K562 (cell line): ENCODE measurements around the gene SALL2. TPM values are rescaled to one million over a fixed set of nuclear protein-coding genes. Genes with fewer than 3 reads are reported as not detected.

ENCODE experiments used
- DNMT1 ChIP-seq: fragments of 450-650 bp; IDR thresholded peaks from 2 replicates; pipeline ENCODE4 v1.6.1; 2016; ENCODE audit warnings: antibody characterized with exemption, mild to moderate bottlenecking
- ELF2 ChIP-seq: fragments of 250-450 bp; sonication (Bioruptor Pico); IDR thresholded peaks from 2 replicates; pipeline ENCODE4 v1.5.0; 2021; ENCODE audit warnings: mild to moderate bottlenecking
- HMGN3 ChIP-seq: IDR thresholded peaks from 2 replicates; pipeline ENCODE4 v1.6.1; 2011; ENCODE audit warnings: borderline replicate concordance, low read depth, mild to moderate bottlenecking, mixed read lengths, low read length; ENCODE audit not compliant: insufficient read length; ENCODE audit errors: extremely low read depth
- KDM1A ChIP-seq, 2 experiments: fragments of 450-650 bp; IDR thresholded peaks; 2 replicates each; pipeline ENCODE4 v1.6.1; 2016; ENCODE audit warnings: mild to moderate bottlenecking in 2 of 2
- NELFE ChIP-seq: IDR thresholded peaks from 2 replicates; pipeline ENCODE4 v1.6.1; 2011; ENCODE audit warnings: mild to moderate bottlenecking; ENCODE audit not compliant: insufficient read depth, insufficient read length
- RAD21 ChIP-seq, 2 experiments: fragments of 250-450 bp in 1 of 2; fragments of 450-650 bp in 1 of 2; sonication (Bioruptor Pico) in 1 of 2; formaldehyde crosslinking in 1 of 2; IDR thresholded peaks in 1 of 2; conservative IDR thresholded peaks in 1 of 2; 2 replicates each; pipeline versions ENCODE4 v1.4.0 to v1.8.0; 2020 to 2022; ENCODE audit warnings: mild to moderate bottlenecking in 2 of 2, moderate library complexity in 1 of 2
- RBM22 ChIP-seq: fragments of 200-400 bp; formaldehyde crosslinking; IDR thresholded peaks from 2 replicates; pipeline ENCODE4 v1.6.1; 2018; ENCODE audit warnings: low read length, low read depth; ENCODE audit not compliant: poor library complexity, severe bottlenecking
- RFX1 ChIP-seq: fragments of 450-650 bp; IDR thresholded peaks from 2 replicates; pipeline ENCODE4 v1.6.1; 2016; ENCODE audit warnings: mild to moderate bottlenecking, moderate library complexity
- SMARCA5 ChIP-seq: fragments of 450-650 bp; IDR thresholded peaks from 2 replicates; pipeline ENCODE4 v1.6.1; 2016
- SNRNP70 ChIP-seq: fragments of 200-400 bp; formaldehyde crosslinking; optimal IDR thresholded peaks from 2 replicates; pipeline ENCODE3; 2017; ENCODE audit warnings: low read depth, low read length
- TRIM24 ChIP-seq, 2 experiments: fragments of 450-650 bp; IDR thresholded peaks; 2 replicates each; pipeline ENCODE4 v1.6.1; 2016
- ZNF121 ChIP-seq: sonication (generic); formaldehyde crosslinking; conservative IDR thresholded peaks from 2 replicates; pipeline ENCODE4 v1.8.0; 2022; ENCODE audit warnings: missing genetic modification reagents
- ZNF696 ChIP-seq: fragments of 250-450 bp; sonication (Bioruptor Pico); conservative IDR thresholded peaks from 2 replicates; pipeline ENCODE4 v1.4.0; 2020; ENCODE audit warnings: mild to moderate bottlenecking, moderate library complexity
- polyA plus RNA-seq, 8 experiments: library from polyadenylated mRNA; depleted of rRNA in 4 of 8; stranded (reverse) in 5 of 8; unstranded in 3 of 8; fragments of >200 nt; fragmentation: Nextera tagmentation in 2 of 8; fragmentation: Illumina TruSeq in 1 of 8; extraction: Ambion mirVana in 2 of 8; extraction: Trizol in 1 of 8; gene quantifications; 2 replicates each; pipeline versions ENCODE4 v1.2.1 to v1.2.3, GENCODE V29; 2011 to 2014; ENCODE audit warnings: inconsistent platforms in 1 of 8, missing spikeins in 1 of 8
- total RNA-seq, 7 experiments: library from RNA; depleted of rRNA in 6 of 7; stranded (reverse); fragments of >200 nt in 6 of 7; fragmentation: Illumina TruSeq in 2 of 7; extraction: Trizol in 2 of 7; gene quantifications; 2 replicates each; pipeline versions ENCODE4 v1.2.1 to v1.2.3, GENCODE V29; 2011 to 2021; ENCODE audit warnings: low replicate concordance in 1 of 7
- TF ChIP-seq, protein P1 (sequence below): fragments of 250-450 bp; sonication (Bioruptor Pico); IDR thresholded peaks from 2 replicates; pipeline ENCODE4 v1.4.0; 2020; ENCODE audit warnings: mild to moderate bottlenecking, moderate library complexity
- TF ChIP-seq, protein P2 (sequence below): sonication (generic); formaldehyde crosslinking; IDR thresholded peaks from 2 replicates; pipeline ENCODE4 v1.8.1; 2023; ENCODE audit warnings: mild to moderate bottlenecking, missing genetic modification reagents, moderate library complexity
- TF ChIP-seq, protein P3 (sequence below): fragments of 450-650 bp; formaldehyde crosslinking; IDR thresholded peaks from 2 replicates; pipeline ENCODE4 v1.4.0; 2022; ENCODE audit warnings: mild to moderate bottlenecking, moderate library complexity
- TF ChIP-seq, protein P4 (sequence below): fragments of 150-350 bp; IDR thresholded peaks from 2 replicates; pipeline ENCODE4 v1.6.1; 2014; ENCODE audit warnings: low read depth, mild to moderate bottlenecking, low read length, borderline replicate concordance

The SALL2 gene
- total and polyA plus RNA-seq, 9 of the 15 experiments (the other 6 are each of a cell fraction or from before 2014, with no cell fraction given), result 6.6 to 30.4 (median 12.9) TPM

DNA sequence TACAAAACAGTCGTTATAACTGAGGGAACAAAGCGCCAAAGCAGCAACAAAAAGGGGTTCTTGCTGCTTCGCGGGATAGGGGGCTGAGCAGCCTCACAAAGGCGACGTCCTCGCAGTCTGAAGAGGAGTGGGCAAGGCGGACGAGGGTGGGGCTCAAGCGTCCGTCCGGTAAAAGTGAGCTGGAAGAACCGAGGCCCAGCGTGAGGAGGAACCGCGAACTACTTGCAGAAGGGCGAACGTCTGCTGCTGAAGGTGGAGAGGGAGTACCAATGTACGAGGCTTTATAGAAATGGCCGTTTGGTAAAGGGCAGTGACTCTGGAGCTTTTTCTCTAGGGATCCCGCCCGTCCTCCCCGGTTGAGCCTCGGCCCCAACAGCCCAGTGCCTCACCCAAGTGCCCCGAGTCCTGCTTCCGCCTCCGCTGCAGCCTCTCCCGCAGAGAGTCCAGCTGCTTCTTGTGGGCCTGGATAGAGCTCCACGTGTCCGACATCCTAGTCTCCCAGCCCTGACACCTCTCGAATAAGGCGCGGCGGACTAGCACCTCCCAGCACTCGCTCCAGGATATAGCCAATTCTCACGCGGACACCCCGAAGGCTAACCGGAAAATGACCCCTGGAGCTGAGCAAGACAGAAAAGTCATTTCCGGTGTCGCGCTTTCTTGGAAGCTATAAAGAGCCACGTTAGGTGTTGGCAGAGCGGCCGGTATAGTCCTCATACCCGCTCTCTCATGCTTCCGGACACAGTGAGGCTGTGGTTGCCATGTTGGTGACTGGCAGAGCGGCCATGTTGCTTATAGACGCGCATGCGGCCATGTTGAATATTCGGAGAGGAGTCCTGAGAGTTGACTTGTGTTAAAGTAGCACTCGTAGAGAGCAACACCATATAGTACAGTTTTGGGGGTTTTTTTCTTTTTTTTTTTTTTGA is 15.2 kb downstream of the SALL2 start, which contains the start of gene METTL3 (continued):
- TF ChIP-seq, protein P1, sequence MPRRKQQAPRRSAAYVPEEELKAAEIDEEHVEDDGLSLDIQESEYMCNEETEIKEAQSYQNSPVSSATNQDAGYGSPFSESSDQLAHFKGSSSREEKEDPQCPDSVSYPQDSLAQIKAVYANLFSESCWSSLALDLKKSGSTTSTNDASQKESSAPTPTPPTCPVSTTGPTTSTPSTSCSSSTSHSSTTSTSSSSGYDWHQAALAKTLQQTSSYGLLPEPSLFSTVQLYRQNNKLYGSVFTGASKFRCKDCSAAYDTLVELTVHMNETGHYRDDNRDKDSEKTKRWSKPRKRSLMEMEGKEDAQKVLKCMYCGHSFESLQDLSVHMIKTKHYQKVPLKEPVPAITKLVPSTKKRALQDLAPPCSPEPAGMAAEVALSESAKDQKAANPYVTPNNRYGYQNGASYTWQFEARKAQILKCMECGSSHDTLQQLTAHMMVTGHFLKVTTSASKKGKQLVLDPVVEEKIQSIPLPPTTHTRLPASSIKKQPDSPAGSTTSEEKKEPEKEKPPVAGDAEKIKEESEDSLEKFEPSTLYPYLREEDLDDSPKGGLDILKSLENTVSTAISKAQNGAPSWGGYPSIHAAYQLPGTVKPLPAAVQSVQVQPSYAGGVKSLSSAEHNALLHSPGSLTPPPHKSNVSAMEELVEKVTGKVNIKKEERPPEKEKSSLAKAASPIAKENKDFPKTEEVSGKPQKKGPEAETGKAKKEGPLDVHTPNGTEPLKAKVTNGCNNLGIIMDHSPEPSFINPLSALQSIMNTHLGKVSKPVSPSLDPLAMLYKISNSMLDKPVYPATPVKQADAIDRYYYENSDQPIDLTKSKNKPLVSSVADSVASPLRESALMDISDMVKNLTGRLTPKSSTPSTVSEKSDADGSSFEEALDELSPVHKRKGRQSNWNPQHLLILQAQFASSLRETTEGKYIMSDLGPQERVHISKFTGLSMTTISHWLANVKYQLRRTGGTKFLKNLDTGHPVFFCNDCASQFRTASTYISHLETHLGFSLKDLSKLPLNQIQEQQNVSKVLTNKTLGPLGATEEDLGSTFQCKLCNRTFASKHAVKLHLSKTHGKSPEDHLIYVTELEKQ (CRISPR knock-in tag), result no peak
- TF ChIP-seq ELF2 (no peak), HMGN3 (no peak), RBM22 (no peak), ZNF696 (CRISPR knock-in tag) (no peak), RFX1 (no peak), SNRNP70 (no peak), SMARCA5 (no peak), TRIM24 (IDR thresholded peaks at IDR 0.05) (no peak), KDM1A (IDR thresholded peaks at IDR 0.05) (no peak), RAD21 (CRISPR knock-in tag; conservative IDR thresholded peaks at IDR 0.05 in 1 of 2, IDR thresholded peaks at IDR 0.05 in 1 of 2) (no peak), ZNF121 (CRISPR knock-in tag) (no peak), DNMT1 (no peak), NELFE (no peak)
- TF ChIP-seq, protein P2, sequence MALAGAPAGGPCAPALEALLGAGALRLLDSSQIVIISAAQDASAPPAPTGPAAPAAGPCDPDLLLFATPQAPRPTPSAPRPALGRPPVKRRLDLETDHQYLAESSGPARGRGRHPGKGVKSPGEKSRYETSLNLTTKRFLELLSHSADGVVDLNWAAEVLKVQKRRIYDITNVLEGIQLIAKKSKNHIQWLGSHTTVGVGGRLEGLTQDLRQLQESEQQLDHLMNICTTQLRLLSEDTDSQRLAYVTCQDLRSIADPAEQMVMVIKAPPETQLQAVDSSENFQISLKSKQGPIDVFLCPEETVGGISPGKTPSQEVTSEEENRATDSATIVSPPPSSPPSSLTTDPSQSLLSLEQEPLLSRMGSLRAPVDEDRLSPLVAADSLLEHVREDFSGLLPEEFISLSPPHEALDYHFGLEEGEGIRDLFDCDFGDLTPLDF (CRISPR knock-in tag), result no peak
- TF ChIP-seq, protein P3, sequence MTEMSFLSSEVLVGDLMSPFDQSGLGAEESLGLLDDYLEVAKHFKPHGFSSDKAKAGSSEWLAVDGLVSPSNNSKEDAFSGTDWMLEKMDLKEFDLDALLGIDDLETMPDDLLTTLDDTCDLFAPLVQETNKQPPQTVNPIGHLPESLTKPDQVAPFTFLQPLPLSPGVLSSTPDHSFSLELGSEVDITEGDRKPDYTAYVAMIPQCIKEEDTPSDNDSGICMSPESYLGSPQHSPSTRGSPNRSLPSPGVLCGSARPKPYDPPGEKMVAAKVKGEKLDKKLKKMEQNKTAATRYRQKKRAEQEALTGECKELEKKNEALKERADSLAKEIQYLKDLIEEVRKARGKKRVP, result no peak
- TF ChIP-seq, protein P4, sequence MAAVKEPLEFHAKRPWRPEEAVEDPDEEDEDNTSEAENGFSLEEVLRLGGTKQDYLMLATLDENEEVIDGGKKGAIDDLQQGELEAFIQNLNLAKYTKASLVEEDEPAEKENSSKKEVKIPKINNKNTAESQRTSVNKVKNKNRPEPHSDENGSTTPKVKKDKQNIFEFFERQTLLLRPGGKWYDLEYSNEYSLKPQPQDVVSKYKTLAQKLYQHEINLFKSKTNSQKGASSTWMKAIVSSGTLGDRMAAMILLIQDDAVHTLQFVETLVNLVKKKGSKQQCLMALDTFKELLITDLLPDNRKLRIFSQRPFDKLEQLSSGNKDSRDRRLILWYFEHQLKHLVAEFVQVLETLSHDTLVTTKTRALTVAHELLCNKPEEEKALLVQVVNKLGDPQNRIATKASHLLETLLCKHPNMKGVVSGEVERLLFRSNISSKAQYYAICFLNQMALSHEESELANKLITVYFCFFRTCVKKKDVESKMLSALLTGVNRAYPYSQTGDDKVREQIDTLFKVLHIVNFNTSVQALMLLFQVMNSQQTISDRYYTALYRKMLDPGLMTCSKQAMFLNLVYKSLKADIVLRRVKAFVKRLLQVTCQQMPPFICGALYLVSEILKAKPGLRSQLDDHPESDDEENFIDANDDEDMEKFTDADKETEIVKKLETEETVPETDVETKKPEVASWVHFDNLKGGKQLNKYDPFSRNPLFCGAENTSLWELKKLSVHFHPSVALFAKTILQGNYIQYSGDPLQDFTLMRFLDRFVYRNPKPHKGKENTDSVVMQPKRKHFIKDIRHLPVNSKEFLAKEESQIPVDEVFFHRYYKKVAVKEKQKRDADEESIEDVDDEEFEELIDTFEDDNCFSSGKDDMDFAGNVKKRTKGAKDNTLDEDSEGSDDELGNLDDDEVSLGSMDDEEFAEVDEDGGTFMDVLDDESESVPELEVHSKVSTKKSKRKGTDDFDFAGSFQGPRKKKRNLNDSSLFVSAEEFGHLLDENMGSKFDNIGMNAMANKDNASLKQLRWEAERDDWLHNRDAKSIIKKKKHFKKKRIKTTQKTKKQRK, result no peak
